AG08396 (cell line): ENCODE data around the gene ZDHHC11.
"Not testable (repeated sequence)": the region's sequence is repeated elsewhere in the genome, so short reads cannot be mapped to it uniquely, and the experiment has no call there.

Experiments used
- DNase-seq: peaks from one replicate; pipeline ENCODE4 v3.0.0; 2012; ENCODE audit warnings: low spot score, mixed read lengths

The ZDHHC11 gene

DNA sequence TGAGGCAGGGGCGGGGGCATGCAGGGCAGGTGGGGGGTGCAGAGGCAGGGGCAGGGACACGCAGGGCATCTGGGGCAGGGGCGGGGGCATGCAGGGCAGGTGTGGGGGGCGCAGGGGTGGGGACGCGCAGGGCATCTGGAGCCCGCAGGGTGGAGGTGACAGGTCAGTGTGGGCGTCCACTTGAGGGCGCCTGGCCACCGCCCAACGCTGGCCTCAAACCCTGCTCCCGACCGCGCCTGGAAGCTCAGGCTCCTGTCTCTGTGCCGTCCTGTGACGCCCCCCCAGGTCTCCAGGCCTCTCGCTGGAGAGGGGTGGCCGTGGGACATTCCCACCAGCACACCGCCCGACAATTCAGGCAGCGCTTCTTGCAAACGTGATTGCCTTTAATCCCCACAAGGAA lies 6.9 kb downstream of the ZDHHC11 start:
- not testable (repeated sequence) for DNase-seq

DNA sequence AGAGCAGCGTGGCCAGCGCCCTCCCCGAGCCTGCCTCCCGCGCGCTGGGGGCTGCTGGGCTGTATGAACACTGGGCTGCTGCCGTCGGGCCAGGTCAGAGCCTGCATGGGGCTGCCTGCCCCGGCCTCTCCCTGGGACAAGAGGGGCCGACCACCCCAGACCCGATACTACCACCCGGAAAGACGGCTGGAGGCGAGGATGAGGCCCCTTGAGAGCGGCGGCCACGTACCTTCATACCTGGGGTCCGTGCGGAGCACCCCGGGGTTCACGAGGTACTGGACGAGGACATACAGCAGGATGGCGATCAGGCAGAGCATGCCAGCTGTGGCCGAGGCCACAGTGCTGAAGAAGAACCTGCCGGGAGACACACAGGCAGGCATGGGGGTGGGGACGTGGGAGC lies 7.4 kb downstream of the ZDHHC11 start:
- DNase-seq = not testable (repeated sequence)

DNA sequence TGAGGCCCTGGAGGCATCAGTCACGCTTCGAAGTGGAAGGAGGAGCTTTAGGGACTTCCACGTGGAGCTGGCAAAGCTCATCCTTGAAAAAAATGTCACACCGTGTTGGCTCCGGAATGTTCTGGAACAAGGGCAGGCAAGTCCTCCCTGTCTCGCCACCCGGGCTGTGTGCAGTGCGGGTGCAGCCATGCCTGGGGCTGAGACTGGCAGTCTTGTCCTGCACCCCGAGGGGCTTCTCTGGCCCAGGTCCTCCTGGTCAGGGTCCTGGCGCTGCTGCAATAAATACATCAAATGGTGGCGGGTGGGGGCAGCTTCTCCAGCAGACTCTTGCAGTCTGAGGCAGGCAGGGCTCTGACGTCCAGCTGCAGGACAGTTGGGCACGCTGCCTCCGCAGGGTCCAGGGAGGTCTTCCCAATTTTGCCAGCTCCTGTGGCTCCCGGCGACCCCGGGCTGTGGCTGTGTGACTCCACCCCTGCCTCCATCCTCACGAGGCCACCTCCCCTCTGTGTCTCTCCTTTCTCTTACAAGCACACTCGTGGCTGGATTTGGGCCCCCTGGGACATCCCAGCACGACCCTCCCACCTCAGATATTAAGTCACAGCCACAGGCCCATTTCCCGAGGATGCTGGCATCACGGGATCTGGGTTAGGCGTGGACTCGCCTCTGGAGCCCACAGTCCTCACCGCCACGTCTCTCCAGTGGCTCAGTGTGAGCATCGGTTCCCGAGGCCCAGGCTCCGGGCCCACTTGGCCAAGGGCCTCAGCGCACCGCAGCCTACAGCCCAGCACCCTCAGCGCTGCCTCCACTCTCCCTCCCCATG lies 8.2 kb downstream of the ZDHHC11 start:
- not testable (repeated sequence) for DNase-seq

DNA sequence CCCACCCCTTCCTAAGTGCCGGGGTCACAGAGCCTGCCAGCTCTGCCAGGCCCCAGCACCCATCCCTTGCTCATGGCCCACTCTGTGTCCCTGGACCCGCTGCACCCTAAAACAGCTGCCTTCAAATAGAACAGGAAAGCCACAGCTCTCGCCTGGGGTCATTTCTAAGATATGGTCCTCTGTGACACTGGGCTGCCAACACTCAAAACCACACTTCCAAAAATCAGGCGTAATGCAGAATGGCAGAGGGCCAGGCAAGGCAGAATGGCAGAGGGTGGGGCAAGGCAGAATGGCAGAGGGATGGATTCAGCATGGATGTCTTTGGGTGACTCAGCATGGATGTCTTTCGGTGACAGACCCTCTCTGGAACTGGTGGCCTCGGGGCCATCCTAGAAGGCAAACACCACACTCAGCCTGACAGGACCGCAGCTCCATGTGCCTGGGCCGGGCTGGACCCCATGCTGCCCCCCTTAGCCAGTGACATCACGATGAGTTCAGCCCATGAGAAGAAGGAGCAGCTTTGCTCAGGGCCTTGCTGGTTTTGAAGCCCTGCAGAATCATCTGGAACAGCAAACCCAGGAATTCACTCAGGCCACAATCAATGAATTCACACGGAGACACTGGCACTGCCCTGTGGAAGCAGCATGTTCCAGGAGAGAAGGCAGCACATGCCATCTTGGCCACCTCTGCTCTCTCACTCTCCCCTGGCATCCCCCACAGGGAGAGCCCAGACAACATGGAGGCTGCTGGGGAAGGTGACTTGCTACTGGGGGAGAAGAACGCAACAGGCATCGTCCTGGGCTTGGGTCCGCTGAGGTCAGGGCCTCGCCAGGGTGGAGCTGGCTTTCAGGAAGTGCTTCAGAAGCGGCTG lies 9.0 kb downstream of the ZDHHC11 start:
- DNase-seq = not testable (repeated sequence)

DNA sequence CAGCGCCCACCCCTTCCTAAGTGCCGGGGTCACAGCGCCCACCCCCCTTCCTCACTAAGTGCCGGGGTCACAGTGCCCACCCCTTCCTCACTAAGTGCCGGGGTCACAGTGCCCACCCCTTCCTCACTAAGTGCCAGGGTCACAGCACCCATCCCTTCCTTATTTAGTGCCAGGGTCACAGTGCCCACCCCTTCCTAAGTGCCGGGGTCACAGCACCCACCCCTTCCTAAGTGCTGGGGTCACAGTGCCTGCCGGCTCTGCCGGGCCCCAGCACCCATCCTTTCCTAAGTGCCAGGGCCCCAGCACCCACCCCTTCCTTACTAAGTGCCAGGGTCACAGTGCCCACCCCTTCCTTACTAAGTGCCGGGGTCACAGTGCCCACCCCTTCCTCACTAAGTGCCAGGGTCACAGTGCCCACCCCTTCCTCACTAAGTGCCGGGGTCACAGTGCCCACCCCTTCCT lies 9.8 kb downstream of the ZDHHC11 start:
- not testable (repeated sequence) for DNase-seq

DNA sequence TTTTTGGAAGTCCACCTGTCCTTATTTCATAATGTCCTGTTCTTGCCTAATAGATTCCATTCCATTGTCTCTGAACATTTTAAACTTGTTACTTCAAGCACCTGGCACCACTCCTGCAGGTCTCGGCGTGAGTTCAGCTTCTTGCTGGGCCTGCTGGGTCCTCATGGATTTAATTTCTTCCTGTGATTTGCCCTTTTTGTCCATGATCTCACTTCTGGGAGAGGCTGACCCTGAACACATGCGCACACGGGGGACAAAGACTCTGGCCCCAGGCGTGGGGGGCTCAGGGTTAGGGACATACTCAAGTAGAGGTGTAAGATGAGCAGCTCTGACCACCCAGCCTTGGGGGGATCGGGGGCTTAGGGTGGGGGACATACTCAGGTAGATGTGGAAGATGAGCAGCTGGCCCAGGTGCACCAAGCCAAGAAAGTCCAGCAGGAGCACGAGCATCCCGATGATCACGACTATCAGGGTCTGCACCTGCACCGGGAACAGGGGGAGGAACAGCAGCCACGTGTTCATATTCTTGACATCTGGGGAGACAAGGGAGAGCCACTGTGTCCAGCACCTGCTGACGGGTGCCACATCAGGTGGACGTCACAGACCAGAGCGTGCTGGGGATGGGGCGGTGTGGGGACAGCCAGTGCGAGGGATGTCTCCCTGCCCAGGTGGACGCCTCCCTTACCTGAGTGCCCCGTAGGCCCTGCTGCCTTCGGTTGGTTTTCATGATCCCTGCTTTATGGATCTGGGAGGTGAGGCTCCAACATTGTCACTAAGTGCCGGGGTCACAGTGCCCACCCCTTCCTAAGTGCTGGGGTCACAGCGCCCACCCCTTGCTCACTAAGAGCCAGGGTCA lies 10.4 kb downstream of the ZDHHC11 start:
- not testable (repeated sequence) for DNase-seq

DNA sequence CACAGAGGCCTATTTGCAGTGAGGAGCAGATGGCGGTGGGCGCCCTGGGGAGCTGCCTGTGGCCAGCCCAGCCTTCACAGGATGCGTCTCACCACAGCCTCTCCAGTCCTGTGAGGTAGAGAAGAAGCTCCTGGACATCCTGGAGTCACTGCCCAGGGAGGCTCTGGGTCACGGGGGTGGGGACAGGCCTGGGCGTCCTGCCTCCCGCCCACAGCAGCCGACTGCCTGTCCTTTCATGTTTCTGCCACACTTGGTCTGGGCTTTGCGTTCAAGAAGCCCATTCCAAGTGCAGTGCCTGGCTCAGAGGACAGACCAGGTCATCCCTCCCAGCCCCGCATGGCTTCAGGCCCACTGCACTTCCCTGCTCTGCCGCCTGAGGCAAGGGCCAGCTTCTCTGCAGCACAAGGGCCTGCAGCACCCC lies 12.3 kb downstream of the ZDHHC11 start:
- DNase-seq = not testable (repeated sequence)

DNA sequence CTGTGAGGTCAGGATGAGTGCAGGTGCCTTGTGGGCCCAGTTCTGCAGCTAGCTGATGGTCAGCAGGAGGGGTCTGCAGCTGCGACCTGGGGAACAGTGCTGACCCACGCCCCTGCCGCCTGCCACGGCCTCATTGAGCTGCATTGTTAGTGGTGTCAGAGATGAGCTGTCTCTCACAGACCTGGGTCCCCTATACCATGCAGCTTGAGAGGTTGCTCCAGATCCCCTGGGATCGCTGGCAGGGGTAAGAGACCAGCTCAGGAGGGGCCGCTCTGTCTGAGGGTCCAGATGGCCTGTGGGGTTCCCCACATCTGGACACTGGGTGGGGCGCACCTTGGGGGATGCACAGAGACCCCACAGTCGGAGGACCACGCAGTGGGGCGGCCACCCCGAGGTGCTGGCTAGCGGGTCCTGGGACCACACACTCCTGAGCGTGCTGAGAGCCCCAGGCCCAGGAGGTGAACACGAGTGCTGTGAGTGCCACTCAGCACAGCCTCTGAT lies 13.1 kb downstream of the ZDHHC11 start:
- DNase-seq = not testable (repeated sequence)

DNA sequence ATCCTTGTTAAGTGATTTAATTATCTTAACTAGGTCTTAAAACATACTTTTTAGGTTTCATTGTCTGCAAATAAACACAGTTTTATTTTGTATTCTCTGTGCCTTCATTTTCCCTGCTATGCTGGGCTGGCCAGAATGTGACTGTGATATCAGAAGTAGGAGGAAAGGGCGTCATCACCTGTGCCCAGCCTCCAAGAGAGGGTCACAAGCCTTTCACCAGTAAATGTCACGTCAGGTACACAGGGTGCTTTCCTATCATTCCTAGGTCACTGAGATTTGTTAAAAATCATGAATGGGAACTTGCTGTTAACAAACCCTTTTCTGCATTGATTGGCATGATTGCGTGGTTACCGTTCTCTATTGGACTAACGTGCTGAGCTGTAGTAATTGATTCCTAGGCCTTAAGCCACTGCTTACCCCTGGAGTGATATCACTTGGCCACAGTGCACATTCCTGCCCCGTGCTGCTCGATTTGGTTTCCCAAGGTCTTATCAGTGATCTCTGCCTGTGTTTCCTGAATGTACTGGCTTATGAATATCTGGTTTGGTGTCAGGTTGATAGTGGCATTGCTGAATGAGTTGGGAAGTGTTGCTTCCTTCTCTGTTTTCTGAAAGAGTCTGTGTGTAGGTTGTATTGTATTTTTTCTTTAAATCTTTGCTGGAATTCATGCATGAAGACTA lies 14.7 kb downstream of the ZDHHC11 start:
- not testable (repeated sequence) for DNase-seq

DNA sequence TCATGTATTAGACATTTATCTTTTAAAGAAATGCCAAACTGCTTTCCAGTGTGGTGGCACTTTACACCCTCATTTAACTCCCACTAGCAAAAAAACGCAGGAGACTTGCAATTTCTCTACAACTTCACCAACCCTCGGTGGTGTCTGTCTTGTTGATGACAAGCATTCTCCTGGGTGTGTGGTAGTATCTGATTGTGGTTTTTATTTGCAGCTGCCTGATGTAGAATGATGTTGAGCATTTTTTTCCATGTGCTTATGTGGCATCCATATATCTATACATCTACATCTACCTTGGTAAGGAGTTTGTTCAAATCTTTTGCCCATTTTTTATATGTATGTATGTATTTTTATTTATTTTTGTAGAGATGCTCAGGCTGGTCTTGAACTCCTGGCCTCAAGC lies 16.8 kb downstream of the ZDHHC11 start:
- not testable (repeated sequence) for DNase-seq

DNA sequence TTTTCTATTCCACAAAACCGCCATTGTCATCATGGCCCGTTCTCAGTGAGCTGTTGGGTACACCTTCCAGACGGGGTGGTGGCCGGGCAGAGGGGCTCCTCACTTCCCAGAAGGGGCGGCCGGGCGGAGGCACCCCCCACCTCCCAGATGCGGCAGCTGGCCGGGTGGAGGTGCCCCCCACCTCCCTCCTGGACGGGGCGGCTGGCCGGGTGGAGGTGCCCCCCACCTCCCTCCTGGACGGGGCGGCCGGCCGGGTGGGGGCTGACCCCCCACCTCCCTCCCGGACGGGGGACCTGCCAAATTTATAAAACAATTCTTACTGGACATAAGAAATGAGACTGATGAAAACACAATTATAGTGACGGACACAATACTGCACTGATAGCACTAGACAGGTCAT lies 22.6 kb downstream of the ZDHHC11 start:
- not testable (repeated sequence) for DNase-seq

DNA sequence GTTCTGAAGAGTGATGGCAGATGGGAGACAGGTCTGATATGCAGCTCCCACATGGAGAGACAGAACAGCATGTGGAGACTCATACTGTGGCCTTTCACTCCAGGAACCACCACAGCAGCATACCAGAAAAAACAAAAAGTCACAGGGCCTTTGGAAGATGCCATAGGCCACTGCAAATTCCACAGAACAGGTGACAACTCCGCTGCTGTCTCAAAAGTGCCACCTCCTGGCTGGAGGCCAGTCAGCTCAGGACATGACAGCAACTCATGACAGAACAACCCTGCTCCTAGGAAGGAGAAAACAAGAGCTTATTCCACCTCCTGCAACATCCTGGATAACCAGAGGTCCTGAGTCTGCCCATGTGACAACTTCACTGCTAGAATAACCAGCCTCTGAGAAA lies 25.2 kb downstream of the ZDHHC11 start:
- DNase-seq = not testable (repeated sequence)

DNA sequence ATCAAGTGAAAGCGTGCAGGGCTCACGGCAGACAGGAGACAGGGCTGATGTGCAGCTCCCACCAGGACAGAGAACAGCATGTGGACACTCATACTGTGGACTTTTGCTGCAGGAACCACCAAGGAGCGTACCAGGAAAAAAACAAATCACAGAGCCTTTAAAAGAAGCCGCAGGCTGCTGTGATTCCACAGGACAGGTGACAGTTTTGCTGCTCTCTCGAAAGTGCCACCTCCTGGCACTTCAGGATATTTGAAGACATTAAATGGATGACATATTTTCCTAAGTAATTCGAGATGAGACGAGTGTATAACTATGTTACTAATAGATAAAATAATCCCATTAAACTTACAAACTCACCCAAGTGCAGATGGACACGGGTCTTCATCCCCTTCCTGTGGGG lies 29.3 kb downstream of the ZDHHC11 start:
- DNase-seq = no peak

DNA sequence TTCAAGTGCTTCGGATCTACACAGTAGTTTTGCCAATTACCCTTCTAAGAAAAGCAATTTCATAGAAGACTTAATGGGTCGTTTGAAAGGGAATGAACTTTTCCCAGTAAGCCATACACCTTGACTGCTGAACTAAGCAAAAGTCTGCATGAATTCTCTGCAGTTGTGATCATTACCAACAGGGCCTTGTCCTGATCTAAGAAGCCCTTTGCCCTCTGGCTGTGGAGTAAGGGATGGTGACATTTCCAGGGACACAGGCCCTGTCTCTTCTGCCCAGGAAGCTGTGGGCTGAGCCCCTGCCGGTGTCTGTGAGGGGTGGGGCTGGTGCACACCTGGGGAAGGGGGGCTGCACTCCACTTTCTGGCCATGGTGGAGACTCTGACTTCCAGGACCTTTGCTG lies 30.5 kb downstream of the ZDHHC11 start:
- no peak for DNase-seq

DNA sequence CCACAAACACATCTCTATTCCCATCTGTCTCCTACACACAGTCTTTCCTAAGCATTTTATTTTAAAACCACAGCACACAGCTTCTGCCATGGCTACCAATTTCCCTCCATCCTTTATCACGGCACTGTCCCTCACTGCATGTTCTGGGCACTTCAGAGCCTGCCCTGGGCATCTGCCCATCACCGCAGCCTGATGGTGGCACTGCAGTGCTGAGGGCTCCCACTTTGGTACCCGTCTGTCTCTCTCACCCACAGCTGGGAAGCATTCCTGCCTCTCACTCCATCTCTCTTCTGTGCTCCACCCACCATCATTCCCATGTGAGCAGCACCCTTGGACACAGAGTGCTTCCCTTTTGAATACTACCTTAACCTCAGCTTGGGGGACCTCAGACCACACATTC lies 31.7 kb downstream of the ZDHHC11 start:
- DNase-seq = no peak

DNA sequence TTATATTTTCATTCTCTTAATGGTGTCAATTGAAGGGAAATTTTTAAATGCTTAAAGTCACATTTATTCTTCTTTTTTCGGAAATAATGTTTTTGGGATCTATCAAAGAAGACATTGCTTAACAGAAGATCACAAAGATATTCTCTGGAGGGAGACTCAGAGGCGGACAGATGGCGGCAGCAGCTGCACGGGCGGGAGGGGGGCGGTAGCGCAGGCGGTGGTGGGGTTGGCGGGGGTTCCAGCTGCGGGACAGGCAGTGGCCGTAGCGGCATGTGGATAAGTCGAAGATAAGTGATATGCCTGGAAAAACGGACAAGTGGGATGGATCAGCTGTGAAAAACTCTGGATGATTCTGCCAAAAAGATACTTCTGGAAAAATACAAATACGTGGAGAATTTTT lies 34.6 kb downstream of the ZDHHC11 start:
- DNase-seq = no peak

DNA sequence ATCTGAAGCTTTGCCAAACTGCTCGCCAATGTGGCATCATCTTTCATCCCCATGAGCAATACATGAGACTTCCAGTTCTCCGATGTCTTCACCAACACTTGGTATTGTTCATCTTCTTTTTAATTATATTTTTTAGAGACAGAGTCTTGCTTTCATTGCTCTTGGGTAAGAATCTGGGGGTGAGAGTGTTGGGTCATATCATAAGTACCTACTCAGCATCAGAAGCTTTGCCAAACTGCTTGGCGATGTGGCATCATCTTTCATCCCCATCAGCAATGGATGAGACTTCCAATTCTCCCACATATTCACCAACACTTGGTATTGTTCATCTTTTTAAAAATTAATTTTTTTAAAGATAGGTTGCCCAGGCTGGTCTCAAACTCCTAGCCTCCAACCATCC lies 35.3 kb downstream of the ZDHHC11 start:
- DNase-seq = no peak

DNA sequence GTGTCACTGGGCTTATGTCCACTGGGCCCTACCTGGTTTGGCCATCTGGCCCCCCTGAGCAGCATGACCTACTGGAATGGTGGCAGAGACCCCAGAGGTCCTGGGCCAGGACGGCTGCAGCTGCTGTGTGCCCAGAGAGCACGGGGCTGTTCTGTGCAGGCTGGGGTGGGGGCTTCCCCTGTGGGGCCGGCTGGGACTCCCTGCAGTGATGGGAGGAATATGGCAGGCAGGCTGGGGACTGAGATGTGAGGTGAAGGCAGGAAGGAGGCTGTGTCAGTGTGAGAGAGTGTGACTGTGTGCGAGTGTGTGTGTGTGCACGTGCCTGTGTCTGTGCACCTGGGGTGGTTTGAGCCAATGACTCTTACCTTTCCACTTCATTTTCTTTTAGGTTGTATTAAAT lies 37.2 kb downstream of the ZDHHC11 start:
- not testable (repeated sequence) for DNase-seq

DNA sequence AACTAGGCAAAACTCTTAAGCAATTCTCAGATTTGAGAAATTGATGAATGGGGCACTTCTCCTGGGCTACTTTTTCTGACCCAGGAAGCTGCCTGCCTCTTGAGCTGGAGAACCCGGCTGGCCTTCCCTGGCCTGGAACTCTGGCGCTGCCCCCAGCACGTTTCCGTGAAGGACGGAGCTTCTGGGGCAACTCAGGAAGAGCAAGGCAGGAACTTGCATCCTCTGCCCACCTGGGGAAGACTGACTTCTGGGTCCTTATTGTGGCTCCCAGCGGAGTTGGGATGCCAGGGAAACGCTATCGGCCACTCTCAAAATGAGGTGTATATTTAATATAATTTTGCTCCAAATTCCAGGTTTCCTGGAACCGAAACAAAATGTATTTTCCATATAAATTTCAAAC lies 39.4 kb downstream of the ZDHHC11 start:
- DNase-seq = not testable (repeated sequence)

DNA sequence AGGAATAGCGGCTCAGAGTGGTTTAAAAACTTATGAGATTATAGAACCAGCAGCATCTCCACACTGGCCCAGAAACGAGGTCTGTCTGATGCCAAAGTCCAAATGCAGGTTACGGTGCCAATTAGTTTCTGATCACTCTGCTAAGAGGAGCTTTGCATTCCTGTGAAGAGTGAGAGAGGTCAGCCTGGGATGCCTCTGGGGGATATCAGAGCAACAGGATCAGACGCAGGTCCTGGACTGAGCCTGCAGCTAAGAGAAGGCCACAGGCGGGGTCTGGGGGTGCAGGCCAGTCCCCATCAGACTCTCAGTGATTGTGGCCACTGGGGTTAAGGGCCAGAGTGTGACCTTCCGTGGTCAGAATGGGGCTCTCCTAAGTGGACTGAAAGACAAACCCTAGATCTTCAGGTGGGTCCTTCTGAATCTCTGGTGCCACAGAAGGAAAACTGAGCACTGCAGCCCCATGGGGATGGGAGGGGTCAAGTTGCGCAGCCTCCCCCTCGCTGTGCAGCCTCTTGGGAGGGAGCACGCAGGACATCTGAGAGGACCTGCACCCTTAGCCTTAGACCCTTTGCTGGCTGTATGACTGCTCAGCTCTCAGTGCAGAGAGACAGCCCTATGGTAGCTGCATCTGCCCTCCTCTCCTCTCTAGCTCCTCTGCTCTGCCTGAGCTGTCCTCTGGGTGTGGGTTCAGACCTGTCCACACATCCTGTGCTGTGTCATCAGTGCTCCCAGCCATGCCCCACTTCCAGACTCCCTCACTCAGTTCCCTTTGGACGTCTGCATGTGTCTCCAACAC lies 42.9 kb downstream of the ZDHHC11 start:
- not testable (repeated sequence) for DNase-seq
